GM19193 (cell line): ENCODE data around the gene MUC5AC.

Experiments used
- POLR2A ChIP-seq: IDR thresholded peaks from 4 replicates; pipeline ENCODE4 v1.6.1; 2011; ENCODE audit not compliant: insufficient read depth, insufficient read length; ENCODE audit errors: extremely low read depth

MUC5AC gene

DNA sequence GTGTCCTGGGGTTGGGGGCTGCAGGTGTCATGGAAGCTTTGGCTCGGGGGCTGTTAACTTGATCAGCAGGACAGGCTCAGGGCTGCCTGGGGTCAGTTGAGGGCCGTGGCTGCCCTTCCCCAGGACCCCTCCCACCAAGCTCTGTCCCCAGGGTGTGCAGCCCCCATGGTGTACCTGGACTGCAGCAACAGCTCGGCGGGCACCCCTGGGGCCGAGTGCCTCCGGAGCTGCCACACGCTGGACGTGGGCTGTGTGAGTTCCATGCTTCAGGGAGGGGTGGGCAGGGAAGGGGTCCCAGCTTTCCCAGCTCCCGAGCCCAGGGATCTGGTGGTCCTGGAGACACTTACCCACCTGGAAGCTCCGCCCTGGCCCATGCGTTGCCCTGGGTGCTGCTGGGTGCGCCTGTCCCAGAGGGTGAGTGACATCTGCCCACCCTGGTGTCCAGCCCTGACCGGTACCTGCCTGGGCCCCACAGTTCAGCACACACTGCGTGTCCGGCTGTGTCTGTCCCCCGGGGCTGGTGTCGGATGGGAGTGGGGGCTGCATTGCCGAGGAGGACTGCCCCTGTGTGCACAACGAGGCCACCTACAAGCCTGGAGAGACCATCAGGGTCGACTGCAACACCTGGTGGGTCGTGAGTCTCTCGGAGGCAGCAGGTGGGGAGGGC is 76.4 kb downstream of the MUC5AC start:
- TF ChIP-seq POLR2A: no peak

- TF ChIP-seq POLR2A: no peak
Observed at GRCh38 chr11:1234771-1235305, 77.1 kb downstream of the MUC5AC start.

DNA sequence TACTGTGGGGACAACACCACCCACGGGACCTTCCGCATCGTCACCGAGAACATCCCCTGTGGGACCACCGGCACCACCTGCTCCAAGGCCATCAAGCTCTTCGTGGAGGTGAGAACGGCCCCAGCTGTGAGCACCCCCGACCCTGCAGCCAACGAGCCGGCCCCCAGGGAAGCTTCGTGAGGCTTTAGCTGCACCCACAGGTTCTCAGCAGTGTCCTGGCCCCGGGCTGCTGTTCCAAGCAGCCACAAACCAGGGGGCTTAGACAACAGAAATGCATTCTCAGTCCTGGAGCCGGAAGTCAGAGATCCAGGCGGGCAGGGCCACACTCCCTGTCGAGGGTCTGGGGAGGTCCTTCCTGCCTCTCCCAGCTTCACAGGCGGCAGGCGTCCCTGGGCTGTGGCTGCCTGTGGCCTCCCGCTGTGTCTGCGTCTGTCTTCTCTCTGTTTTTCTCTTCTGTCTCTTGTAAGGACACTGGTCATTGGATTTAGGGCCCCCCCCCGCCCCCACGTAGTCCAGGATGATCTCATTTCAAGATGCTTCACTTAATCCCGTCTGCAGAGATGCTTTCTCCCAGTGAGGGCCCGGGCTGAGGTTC is 77.7 kb downstream of the MUC5AC start:
- no peak for TF ChIP-seq POLR2A

DNA sequence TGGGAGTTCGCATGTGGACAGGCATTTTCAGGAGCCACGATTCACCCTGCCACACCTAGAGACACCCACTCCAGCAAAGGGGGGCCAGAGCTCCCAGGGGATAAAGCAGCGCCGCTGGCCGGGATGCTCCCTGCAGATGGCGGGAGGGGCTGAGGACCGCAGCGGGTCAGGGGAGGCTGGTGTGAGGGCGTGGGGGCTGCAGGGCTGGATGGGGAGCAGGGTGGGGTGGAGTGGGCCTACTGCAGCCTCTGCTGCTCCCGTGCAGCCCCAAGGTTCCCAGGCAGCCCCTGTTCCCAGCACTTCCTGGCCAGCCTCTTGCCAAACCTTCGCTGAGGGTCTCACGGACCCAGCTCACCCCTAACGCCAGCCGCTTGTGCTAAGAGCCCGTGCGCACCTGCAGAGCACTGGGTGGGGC is 78.2 kb downstream of the MUC5AC start:
- TF ChIP-seq POLR2A: no peak

- no peak for TF ChIP-seq POLR2A
Observed at GRCh38 chr11:1236316-1237127, 78.8 kb downstream of the MUC5AC start.

GRCh38 chr11:1237128-1237580 is 79.4 kb downstream of the MUC5AC start:
- TF ChIP-seq POLR2A: no peak

DNA sequence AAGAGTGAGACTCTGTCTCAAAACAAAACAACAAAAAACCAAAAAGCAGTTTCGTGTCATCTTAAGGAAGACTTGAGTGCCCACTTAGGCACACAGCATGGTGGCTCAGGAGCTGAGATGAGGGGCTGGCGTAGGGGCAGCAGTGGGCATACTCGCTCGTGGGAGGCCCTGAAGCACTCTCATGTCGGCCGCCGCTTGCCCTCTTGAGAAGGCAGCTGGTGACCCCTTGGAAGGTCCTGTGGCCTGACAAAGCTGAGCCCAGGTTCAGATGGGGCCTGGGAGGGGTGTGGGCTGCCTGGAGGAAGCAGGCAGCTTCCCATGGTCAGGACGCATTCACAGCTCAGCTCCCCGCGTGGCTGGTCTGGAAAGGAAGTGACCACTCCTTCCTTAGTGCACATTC is 80.1 kb downstream of the MUC5AC start:
- no peak for TF ChIP-seq POLR2A

GRCh38 chr11:1238767-1239595 is 81.2 kb downstream of the MUC5AC start:
- TF ChIP-seq POLR2A: no peak

DNA sequence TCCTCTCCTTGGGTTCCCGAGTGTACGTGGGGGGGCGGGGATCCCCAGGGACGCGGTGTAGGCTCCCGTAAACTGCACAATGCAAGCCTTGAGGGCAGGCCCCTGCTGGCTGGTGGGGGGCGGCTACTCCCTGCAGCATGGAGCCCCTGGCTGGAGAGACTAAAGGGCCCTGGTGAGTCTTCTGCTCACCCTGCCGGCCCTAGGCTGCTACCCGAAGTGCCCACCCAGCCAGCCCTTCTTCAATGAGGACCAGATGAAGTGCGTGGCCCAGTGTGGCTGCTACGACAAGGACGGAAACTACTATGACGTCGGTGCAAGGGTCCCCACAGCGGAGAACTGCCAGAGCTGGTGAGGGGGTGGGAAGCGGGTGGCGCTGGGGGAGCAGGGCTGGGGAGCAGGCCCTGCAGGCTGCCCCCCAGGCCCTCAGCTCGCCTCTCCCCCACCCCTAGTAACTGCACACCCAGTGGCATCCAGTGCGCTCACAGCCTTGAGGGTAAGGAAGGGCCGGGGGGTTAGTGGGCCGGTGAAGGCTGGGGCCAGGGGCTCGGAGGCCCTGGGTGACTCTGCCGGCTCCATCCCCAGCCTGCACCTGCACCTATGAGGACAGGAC is 81.9 kb downstream of the MUC5AC start:
- no peak for TF ChIP-seq POLR2A

DNA sequence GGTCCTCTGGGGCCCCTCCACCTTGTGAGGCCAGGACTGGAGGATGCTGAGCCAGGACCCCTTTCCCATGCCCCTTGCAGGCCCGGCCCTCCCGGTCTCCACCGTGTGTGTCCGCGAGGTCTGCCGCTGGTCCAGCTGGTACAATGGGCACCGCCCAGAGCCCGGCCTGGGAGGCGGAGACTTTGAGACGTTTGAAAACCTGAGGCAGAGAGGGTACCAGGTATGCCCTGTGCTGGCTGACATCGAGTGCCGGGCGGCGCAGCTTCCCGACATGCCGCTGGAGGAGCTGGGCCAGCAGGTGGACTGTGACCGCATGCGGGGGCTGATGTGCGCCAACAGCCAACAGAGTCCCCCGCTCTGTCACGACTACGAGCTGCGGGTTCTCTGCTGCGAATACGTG is 83.0 kb downstream of the MUC5AC start:
- no peak for TF ChIP-seq POLR2A

DNA sequence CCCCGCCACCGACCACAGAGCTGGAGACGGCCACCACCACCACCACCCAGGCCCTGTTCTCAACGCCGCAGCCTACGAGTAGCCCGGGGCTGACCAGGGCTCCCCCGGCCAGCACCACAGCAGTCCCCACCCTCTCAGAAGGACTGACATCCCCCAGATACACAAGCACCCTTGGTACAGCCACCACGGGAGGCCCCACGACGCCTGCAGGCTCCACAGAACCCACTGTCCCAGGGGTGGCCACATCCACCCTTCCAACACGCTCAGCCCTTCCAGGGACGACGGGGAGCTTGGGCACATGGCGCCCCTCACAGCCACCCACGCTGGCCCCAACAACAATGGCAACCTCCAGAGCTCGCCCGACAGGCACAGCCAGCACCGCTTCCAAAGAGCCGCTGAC is 84.0 kb downstream of the MUC5AC start:
- no peak for TF ChIP-seq POLR2A

- TF ChIP-seq POLR2A: no peak
Observed at GRCh38 chr11:1242289-1242688, 84.5 kb downstream of the MUC5AC start.
